Progenitor cell of endocrine pancreas (in vitro differentiated cells): ENCODE data around the gene FPGS. TPM values are rescaled to one million over a fixed set of nuclear protein-coding genes. Genes with fewer than 3 reads are reported as not detected.

Source experiments
- DNase-seq: peaks from one replicate; pipeline ENCODE4 v3.0.0; 2021; ENCODE audit warnings: low spot score; ENCODE audit not compliant: unreplicated experiment
- H3K27ac Mint-ChIP-seq: 2 replicates; pipeline ENCODE4 v1.8.0; 2021; ENCODE audit warnings: mild to moderate bottlenecking, moderate library complexity, mixed read lengths
- H3K27me3 Mint-ChIP-seq: 2 replicates; pipeline ENCODE4 v1.8.0; 2021; ENCODE audit warnings: mixed read lengths
- H3K36me3 Mint-ChIP-seq: 2 replicates; pipeline ENCODE4 v1.8.0; 2022; ENCODE audit warnings: mixed read lengths; ENCODE audit not compliant: insufficient read depth
- H3K4me1 Mint-ChIP-seq: 2 replicates; pipeline ENCODE4 v1.8.0; 2021; ENCODE audit warnings: low read depth, mixed read lengths
- H3K4me3 Mint-ChIP-seq: 2 replicates; pipeline ENCODE4 v1.8.0; 2021; ENCODE audit warnings: low read depth, mild to moderate bottlenecking, moderate library complexity, mixed read lengths
- H3K9me3 Mint-ChIP-seq: 2 replicates; pipeline ENCODE4 v1.8.0; 2021; ENCODE audit warnings: low read depth, mixed read lengths
- CTCF ChIP-seq: fragments of 200-600 bp; sonication (generic); IDR thresholded peaks from one replicate; pipeline ENCODE4 v1.5.0; 2021; ENCODE audit warnings: antibody characterized with exemption, mild to moderate bottlenecking; ENCODE audit not compliant: unreplicated experiment
- total RNA-seq: library from RNA; stranded (reverse); gene quantifications from 2 replicates; pipeline ENCODE4 v1.2.1, GENCODE V29; 2021

FPGS gene
- total RNA-seq, 1 donor from 2014 or later: 75.0 TPM

GRCh38 chr9:127776195-127776923 is 26.3 kb upstream of the FPGS start:
- H3K4me1 Mint-ChIP-seq: no peaks in the 10 kb centered on the region
- DNase-seq: no peak
- no peaks in the 10 kb centered on the region for H3K9me3 Mint-ChIP-seq
- H3K27ac Mint-ChIP-seq: no peak overlapping the region
- H3K36me3 Mint-ChIP-seq: no peaks in the 10 kb centered on the region
- peaks cover 14% of the 10 kb centered on the region for H3K27me3 Mint-ChIP-seq
- TF ChIP-seq CTCF: no peak
- H3K4me3 Mint-ChIP-seq: no peak overlapping the region

- no peak for TF ChIP-seq CTCF
- Mint-ChIP-seq H3K36me3 (no peaks in the 10 kb centered on the region), H3K4me3 (no peak overlapping the region), H3K9me3 (no peaks in the 10 kb centered on the region), H3K27me3 (peaks cover 12% of the 10 kb centered on the region), H3K27ac (no peak overlapping the region), H3K4me1 (no peaks in the 10 kb centered on the region)
- no peak for DNase-seq
Observed at GRCh38 chr9:127776924-127777289, 25.8 kb upstream of the FPGS start.

- no peak overlapping the region for H3K4me3 Mint-ChIP-seq
- no peaks in the 10 kb centered on the region for H3K36me3 Mint-ChIP-seq
- TF ChIP-seq CTCF: no peak
- no peak for DNase-seq
- H3K9me3 Mint-ChIP-seq: no peaks in the 10 kb centered on the region
- H3K27ac Mint-ChIP-seq: no peak overlapping the region
- H3K4me1 Mint-ChIP-seq: no peaks in the 10 kb centered on the region
- H3K27me3 Mint-ChIP-seq: peaks cover 12% of the 10 kb centered on the region
Observed at GRCh38 chr9:127777368-127777980, 25.2 kb upstream of the FPGS start.

- TF ChIP-seq CTCF: no peak
- no peak within 1 kb of the TSS for H3K4me3 Mint-ChIP-seq
- peaks cover 9% of the 10 kb centered on the region for H3K27me3 Mint-ChIP-seq
- H3K4me1 Mint-ChIP-seq: no peaks in the 10 kb centered on the region
- H3K27ac Mint-ChIP-seq: no peak within 1 kb of the TSS
- H3K9me3 Mint-ChIP-seq: no peaks in the 10 kb centered on the region
- no peak for DNase-seq
- H3K36me3 Mint-ChIP-seq: no peaks in the 10 kb centered on the region
Observed at GRCh38 chr9:127778280-127779135, 24.2 kb upstream of the FPGS start, which contains the start of gene SH2D3C. Gene SH2D3C, minus strand, starts transcription at chr9:127778666. Its CDS starts 39 bp downstream, at chr9:127778627.
